T-helper 2 cell treated with Interferon-gamma antibody and Interleukin-4, amounts not matched to agents 5 μg/mL and 100 μg/mL, for 36 hours (primary cell): Measurements from ENCODE around the gene JAGN1.
A peak's percentile ranks its signal among the peaks of the same experiment; 100 is the strongest.
"Not testable (repeated sequence)": the region's sequence is repeated elsewhere in the genome, so short reads cannot be mapped to it uniquely, and the experiment has no call there.

Experiments used
- DNase-seq: peaks from one replicate; pipeline ENCODE4 v3.0.0; 2021; ENCODE audit warnings: low spot score
- H3K27ac Mint-ChIP-seq: one replicate; pipeline ENCODE4 v1.8.0; 2021; ENCODE audit warnings: mild to moderate bottlenecking, mixed read lengths
- H3K27me3 Mint-ChIP-seq: one replicate; pipeline ENCODE4 v1.8.0; 2021; ENCODE audit warnings: low read depth, mixed read lengths
- H3K36me3 Mint-ChIP-seq: one replicate; pipeline ENCODE4 v1.8.0; 2021; ENCODE audit warnings: low read depth, mixed read lengths
- H3K4me1 Mint-ChIP-seq: one replicate; pipeline ENCODE4 v1.8.0; 2021; ENCODE audit warnings: low read depth, mixed read lengths
- H3K4me3 Mint-ChIP-seq: one replicate; pipeline ENCODE4 v1.8.0; 2022; ENCODE audit warnings: mild to moderate bottlenecking, moderate library complexity, mixed read lengths
- H3K9me3 Mint-ChIP-seq: one replicate; pipeline ENCODE4 v1.8.0; 2021; ENCODE audit warnings: mixed read lengths

JAGN1 gene

DNA sequence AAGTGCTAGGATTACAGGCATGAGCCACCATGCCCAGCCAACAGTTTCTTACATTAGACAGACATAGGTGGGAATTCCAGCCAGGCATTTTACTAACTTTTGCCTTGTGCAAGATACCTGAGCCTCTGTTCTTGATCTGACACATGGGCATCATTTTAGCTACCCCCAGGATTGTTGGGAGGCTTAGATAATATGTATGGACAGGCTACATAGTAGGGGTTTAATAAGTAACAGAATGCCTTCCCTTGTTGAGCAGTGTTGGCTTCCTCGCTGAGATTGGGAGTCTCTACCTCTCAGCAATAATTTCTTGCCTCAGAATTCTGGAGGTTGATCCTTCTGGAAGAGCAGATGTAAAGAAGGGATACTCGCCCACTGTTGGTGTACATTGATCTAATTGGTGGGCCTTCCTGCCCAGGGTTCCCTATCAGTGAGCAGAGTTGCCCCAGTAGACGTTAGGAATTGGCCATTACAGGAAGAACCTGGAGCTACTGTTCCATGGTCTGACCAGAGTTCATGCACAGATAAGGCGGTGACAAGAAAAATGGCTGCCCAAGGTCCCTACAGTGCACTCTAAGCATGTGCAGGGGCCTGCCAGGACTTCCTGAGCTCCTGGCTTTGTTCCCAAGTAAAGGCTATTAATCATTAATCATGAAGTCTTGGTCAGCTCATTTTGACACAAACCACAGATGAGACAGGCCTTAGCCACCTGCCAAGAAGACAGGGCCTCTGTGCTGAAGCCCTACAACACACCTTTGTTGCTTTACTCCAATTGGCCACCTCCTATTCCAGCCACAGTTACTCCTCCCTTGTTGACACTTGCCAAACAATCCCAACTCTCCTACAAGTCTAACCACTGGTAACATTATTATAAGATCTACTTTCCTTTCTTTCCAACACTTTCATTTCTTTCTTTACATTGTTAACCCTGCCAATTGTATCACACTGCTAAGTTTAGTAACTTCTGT lies 7.3 kb downstream of the JAGN1 start:
- H3K36me3 Mint-ChIP-seq: peaks cover 20% of the 10 kb centered on the region
- H3K27me3 Mint-ChIP-seq: no peaks in the 10 kb centered on the region
- H3K4me3 Mint-ChIP-seq: no peak overlapping the region
- DNase-seq: no peak
- H3K4me1 Mint-ChIP-seq: peaks cover 33% of the 10 kb centered on the region
- no peak overlapping the region for H3K27ac Mint-ChIP-seq
- H3K9me3 Mint-ChIP-seq: no peaks in the 10 kb centered on the region

DNA sequence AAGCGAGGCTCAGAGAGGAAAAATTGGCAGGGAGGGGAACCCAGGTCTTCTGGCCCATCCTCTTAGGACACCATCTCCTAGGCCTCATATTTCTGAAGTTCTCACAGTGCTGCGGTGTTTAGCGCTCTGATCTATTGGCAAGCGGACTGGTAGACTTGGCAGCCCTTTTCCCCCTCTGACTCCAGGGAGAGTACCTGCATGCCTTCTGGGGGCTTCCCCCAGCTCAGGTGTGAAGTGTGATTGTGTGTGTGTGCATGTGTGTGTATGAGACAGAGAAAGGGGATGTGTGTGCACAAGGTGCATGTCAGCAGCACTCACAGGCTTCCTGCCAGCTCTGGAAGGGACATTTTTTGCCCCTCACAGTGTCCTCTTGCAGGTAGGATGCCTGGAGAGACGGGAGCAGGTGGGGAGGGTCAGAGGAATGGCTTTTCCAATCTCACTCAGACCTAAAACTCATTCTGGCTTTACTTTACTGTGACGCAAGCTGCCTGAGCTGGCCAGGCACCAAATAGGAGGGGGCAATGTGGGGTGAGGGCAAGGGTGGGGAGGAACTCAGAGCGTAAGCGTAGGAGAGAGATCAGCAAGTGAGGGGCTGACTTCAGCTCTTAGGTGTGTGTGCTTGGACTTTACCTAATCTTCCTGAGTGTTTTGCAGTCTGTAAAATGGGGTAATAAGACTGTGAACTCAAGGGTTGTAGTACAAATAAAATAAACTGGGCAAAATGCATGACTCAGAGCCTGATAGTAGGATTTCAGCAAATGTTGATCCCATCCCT lies 8.2 kb downstream of the JAGN1 start:
- H3K4me3 Mint-ChIP-seq: no peak overlapping the region
- H3K4me1 Mint-ChIP-seq: peaks cover 34% of the 10 kb centered on the region
- no peaks in the 10 kb centered on the region for H3K27me3 Mint-ChIP-seq
- no peaks in the 10 kb centered on the region for H3K9me3 Mint-ChIP-seq
- H3K27ac Mint-ChIP-seq: no peak overlapping the region
- H3K36me3 Mint-ChIP-seq: peaks cover 12% of the 10 kb centered on the region
- no peak for DNase-seq

DNA sequence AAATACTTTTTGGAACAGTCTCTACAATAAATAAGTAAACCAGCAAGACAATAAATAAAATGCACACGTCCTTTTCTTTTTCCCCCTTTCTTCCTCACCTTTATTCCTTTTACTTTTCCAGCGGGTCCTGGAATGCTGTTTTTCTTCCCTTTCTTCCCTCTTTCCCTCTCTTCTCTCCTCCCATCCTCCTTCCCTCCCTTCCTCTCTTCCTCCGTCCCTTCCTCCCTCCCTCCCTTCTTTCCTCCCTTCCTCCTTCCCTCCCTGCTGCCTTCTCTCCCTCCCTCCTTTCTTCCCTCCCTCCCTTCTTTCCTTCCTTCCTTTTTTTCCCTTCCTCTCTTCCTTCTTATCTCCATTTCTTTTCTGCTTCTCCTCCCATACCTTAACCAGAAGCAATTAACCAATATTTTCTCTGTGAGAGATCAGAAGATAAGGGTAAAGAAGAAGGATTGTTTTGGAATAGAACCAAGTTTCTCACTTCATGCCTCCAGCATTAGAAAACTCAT lies 8.9 kb downstream of the JAGN1 start:
- H3K27me3 Mint-ChIP-seq: no peaks in the 10 kb centered on the region
- H3K4me1 Mint-ChIP-seq: peaks cover 32% of the 10 kb centered on the region
- H3K27ac Mint-ChIP-seq: no peak overlapping the region
- H3K9me3 Mint-ChIP-seq: no peaks in the 10 kb centered on the region
- peaks cover 6% of the 10 kb centered on the region for H3K36me3 Mint-ChIP-seq
- H3K4me3 Mint-ChIP-seq: no peak overlapping the region
- DNase-seq: no peak

DNA sequence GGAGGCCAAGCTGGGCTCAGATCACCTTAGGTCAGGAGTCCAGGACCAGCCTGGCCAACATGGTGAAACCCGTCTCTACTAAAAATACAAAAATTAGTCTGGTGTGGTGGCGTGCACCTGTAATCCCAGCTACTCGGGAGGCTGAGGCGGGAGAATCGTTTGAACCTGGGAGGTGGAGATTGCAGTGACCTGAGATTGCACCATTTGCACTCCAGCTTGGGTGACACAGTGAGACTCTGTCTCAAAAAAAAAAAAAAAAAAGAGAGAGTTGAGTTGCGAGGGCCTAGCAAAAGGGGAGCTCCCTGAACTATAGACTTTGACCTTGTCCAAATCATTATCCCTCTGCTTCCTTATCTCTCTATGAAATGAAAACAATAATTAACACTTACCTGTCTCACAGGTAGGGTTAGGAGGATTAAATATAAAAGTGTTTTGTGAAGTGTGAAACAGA lies 10.6 kb downstream of the JAGN1 start:
- not testable (repeated sequence) for H3K9me3 Mint-ChIP-seq, DNase-seq, H3K4me3 Mint-ChIP-seq, H3K27me3 Mint-ChIP-seq, H3K27ac Mint-ChIP-seq, H3K36me3 Mint-ChIP-seq
- peaks cover 26% of the 10 kb centered on the region for H3K4me1 Mint-ChIP-seq

DNA sequence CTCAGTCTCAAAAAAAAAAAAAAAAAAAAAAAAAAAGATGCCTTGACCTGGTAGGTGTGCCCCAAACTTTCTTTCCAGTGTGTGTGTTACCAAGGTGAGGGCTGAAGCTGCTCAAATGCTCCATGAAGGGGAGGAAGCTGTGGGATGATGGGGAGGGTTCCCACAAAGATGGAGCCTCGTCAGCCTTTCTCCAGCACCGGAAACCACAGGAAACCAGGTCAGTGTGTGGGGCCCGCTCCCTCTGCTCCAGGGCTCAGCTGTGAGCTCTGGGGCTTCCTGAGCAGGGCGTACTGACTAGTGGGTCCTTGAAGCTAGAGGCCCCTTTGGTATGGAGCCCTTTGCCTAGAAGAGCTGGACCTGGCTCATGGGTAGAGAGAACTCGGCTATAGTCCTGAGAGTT lies 11.6 kb downstream of the JAGN1 start:
- peak overlapping the region; percentile 26 for H3K27ac Mint-ChIP-seq
- DNase-seq: peak; percentile 43

DNA sequence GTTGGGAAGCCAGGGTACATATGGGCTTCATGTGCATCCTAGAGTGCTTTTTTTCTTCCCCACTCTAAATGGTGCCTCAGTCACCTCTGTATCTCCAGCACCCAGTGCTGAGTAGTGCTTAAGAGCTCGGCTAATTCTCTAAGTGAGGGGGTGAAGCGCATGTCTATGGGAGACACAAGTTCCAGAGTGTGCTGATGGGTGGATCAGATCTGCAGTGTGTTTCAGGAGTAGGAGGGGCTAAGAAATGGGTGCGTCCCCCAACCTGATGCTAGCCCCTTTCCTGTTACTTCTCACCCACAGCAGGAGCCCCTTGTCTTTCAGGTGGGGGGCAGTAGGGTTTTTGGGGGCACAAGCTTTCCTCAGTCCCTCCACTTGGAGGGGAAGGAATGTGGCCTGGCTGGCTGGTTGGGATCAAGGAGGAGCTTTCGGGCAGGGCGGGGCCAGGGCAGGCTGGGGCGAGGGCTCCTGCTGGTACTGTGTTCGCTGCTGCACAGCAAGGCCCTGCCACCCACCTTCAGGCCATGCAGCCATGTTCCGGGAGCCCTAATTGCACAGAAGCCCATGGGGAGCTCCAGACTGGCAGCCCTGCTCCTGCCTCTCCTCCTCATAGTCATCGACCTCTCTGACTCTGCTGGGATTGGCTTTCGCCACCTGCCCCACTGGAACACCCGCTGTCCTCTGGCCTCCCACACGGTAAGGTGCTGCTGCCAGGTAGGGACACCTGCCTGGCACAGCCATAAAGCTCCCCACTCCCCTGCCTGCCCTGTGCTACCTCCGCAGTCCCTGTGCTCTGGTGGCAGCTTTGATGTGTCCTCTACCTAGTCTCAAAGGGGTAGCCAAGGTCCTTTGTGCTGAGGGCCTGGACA lies 12.2 kb downstream of the JAGN1 start, which contains the start of gene IL17RE:
Gene IL17RE, plus strand, starts transcription at position 477 of the 866 bp plus-strand sequence. Its CDS starts 85 bp downstream, at position 562.
- Mint-ChIP-seq H3K4me1 (peaks cover 26% of the 10 kb centered on the region), H3K27me3 (no peaks in the 10 kb centered on the region), H3K27ac (peak within 1 kb of the TSS; percentile 26), H3K9me3 (no peaks in the 10 kb centered on the region), H3K4me3 (peak within 1 kb of the TSS; percentile 19), H3K36me3 (no peaks in the 10 kb centered on the region)
- no peak for DNase-seq

More for the DNA sequence above, 11.6 kb downstream of the JAGN1 start:
- Mint-ChIP-seq H3K36me3 (no peaks in the 10 kb centered on the region), H3K27me3 (no peaks in the 10 kb centered on the region), H3K9me3 (no peaks in the 10 kb centered on the region), H3K4me1 (peaks cover 26% of the 10 kb centered on the region), H3K4me3 (peak overlapping the region; percentile 19)

DNA sequence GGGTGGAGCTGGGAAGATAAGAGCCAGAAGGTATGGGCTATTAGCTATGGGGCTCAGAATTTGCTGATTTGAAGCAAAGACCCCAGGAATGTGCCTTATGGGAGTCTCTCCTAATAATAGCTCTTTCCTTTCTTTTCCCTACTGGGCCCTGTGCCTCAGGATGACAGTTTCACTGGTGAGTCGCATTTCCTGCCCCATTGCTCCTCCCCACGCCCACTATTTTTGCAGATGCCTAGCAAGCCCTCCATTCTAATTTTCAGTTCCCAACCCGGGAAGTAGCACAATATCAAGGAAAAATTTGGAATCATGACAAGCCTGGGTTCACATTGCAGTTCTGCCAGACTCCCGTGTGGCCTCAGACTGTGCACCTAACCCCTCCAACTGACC lies 12.8 kb downstream of the JAGN1 start:
- Mint-ChIP-seq H3K9me3 (no peaks in the 10 kb centered on the region), H3K27ac (no peak overlapping the region), H3K4me3 (no peak overlapping the region), H3K4me1 (peaks cover 26% of the 10 kb centered on the region), H3K36me3 (no peaks in the 10 kb centered on the region), H3K27me3 (no peaks in the 10 kb centered on the region)
- DNase-seq: peak; percentile 22

DNA sequence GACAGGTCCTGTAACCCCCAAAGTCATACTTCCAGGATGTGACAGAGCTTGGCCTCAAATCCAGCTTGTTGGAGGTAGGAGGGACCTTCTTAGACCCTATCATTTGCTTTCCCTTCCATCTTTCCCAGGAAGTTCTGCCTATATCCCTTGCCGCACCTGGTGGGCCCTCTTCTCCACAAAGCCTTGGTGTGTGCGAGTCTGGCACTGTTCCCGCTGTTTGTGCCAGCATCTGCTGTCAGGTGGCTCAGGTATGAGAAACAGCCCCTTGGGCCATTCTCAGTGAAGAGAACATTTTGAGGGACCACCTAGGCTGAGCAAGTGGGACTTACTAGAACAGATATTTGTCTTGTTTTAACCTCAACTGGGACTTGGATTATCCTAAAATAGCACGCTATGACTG lies 13.5 kb downstream of the JAGN1 start:
- H3K9me3 Mint-ChIP-seq: no peaks in the 10 kb centered on the region
- no peak overlapping the region for H3K4me3 Mint-ChIP-seq
- H3K36me3 Mint-ChIP-seq: no peaks in the 10 kb centered on the region
- no peak for DNase-seq
- peak overlapping the region; percentile 10 for H3K27ac Mint-ChIP-seq
- H3K4me1 Mint-ChIP-seq: peaks cover 23% of the 10 kb centered on the region
- no peaks in the 10 kb centered on the region for H3K27me3 Mint-ChIP-seq

DNA sequence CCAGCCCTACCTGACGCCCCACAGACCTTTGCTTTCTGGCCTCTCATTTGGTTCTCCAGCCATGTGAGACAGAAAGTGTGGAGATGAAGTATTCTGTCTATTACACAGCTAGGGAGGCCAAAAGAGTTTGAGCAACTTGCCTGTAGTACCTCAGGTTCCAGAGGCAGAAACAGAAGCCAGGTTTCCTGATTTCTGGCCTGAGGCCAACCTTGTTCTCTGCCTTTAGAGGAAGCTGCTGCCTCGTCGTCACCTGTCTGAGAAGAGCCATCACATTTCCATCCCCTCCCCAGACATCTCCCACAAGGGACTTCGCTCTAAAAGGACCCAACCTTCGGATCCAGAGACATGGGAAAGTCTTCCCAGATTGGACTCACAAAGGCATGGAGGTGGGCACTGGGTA lies 16.1 kb downstream of the JAGN1 start:
- Mint-ChIP-seq H3K9me3 (no peaks in the 10 kb centered on the region), H3K36me3 (no peaks in the 10 kb centered on the region), H3K4me1 (peaks cover 19% of the 10 kb centered on the region), H3K27me3 (peaks cover 2% of the 10 kb centered on the region), H3K27ac (no peak overlapping the region), H3K4me3 (no peak overlapping the region)
- DNase-seq: no peak

DNA sequence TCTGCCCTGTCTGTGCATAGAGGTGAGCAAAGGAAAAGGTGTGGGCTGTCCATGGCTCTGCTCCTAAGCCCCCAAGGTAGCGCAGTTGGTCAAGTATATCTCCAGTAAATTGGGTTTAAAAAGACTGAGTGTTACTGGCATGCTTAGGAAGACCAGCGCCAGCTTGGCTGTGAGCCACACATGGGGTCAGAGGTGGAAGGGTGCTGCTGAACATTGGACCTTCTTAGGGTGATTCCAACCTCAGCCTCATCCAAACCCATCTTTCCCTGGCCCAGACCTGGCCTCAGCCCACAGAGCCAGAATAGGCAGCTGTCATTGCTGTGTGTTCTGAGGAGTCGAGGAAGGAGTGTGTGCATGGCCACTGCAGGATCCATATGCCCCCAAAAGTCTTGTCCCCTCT lies 17.9 kb downstream of the JAGN1 start:
- Mint-ChIP-seq H3K4me1 (peaks cover 13% of the 10 kb centered on the region), H3K27ac (no peak overlapping the region), H3K27me3 (peaks cover 4% of the 10 kb centered on the region), H3K36me3 (no peaks in the 10 kb centered on the region), H3K4me3 (no peak overlapping the region), H3K9me3 (no peaks in the 10 kb centered on the region)
- DNase-seq: no peak

DNA sequence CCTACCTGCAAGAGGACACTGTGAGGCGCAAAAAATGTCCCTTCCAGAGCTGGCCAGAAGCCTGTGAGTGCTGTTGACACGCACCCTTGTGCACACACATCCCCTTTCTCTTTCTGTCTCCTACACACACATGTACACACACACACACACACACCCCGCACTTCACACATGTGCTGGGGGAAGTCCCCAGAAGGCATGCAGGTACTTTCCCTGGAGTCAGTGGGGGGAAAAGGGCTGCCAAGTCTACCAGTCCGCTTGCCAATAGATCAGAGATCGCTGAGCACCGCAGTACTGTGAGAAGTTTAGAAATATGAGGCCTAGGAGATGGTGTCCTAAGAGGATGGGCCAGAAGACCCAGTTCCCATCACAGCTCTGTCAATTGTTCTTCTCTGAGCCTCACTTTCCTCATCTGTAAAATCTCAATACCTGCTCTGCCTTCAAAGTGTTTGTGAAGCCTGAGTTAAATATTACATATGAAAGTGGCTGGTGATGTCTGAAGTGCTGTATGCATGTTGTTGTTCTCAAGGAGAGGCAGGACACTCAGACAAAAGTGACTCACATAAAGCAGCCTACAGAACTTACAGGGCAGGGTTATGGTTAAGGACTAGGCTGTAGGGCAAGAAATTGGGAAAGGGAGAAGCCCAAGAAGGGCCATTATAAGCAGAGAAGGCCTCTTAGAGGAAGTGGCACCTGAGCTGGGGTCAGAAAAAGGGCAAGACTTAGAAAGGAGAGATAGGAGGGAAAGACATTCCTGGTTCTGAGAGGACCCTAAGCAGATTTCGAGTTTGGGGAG lies 19.0 kb downstream of the JAGN1 start:
- H3K4me1 Mint-ChIP-seq: peaks cover 6% of the 10 kb centered on the region
- peaks cover 4% of the 10 kb centered on the region for H3K27me3 Mint-ChIP-seq
- DNase-seq: no peak
- H3K4me3 Mint-ChIP-seq: no peak overlapping the region
- H3K36me3 Mint-ChIP-seq: no peaks in the 10 kb centered on the region
- no peaks in the 10 kb centered on the region for H3K9me3 Mint-ChIP-seq
- no peak overlapping the region for H3K27ac Mint-ChIP-seq

DNA sequence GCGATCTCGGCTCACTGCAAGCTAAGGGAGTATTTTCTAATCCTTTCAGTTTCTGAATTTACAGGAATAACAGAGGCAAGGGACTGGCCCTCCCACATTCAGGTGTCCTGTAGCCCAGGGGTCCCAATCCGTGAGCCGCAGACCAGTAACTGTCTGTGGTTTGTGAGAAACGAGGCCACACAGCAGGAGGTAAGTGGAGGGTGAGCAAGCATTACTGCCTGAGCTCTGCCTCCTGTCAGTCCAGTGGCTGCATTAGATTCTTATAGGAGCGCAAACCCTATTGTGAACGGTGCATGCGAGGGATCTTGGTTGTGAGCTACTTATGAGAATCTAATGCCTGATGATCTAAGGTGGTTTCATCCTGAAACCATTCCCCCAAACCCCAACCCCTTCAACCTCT lies 21.5 kb downstream of the JAGN1 start:
- Mint-ChIP-seq H3K27me3 (peaks cover 7% of the 10 kb centered on the region), H3K27ac (no peak overlapping the region), H3K9me3 (no peaks in the 10 kb centered on the region), H3K4me3 (no peak overlapping the region), H3K36me3 (no peaks in the 10 kb centered on the region), H3K4me1 (peaks cover 12% of the 10 kb centered on the region)
- no peak for DNase-seq
